HG03095 (cell line): ENCODE data around the gene XRN1.

Experiments used
- ATAC-seq: cut with Tn5 transposase; IDR thresholded peaks from one replicate; pipeline ENCODE4 v1.9.1; 2021; ENCODE audit warnings: moderate library complexity; ENCODE audit not compliant: unreplicated experiment

The XRN1 gene

DNA sequence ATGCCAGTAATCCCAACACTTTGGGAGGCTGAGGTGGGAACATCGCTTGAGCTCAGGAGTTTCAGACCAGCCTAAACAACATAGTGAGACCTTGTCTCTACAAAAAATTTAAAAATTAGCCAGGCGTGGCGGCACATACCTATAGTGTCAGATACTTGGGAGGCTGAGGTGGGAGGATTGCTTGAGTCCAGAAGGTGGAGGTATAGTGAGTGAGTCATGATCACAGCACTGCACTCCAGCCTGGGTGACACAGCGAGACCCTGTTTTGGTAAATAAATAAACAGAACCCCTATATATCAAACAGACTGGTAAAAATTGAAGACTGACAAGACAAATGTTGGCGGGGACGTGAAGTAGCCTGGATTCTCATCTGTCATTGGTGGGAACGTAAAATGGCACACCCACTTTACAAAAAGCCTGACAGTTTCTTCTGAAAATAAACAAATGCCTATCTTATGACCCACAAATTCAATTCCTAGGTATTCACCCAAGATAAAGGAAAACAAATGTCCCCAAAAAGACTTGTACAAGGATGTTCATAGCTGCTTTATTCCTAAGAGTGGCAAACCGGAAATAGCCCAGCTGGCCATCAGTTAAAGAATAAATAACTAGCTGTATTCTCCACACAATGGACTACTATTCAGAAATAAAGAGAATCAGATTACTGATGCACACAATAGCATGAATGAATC, 175.5 kb downstream of the XRN1 start:
- ATAC-seq, result no peak

DNA sequence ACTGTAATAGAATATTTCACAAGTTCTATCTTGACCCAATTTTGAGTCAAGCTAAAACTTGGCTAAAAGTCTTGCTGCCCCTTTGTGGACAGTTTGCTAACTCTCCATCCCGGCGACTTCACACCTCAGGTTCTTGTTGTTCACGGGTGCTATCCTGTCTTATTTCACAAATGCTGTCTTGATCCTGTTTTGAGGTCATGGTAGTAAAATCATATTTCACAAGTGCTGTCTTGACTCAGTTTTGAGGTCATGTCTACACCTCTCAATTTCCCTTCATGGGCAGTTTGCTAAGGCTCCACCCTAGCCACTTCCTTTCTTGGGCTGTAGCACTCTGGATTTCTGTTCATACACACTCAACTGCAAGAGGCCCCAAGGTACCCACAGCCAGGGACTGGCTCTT, 177.4 kb downstream of the XRN1 start:
- no peak for ATAC-seq

DNA sequence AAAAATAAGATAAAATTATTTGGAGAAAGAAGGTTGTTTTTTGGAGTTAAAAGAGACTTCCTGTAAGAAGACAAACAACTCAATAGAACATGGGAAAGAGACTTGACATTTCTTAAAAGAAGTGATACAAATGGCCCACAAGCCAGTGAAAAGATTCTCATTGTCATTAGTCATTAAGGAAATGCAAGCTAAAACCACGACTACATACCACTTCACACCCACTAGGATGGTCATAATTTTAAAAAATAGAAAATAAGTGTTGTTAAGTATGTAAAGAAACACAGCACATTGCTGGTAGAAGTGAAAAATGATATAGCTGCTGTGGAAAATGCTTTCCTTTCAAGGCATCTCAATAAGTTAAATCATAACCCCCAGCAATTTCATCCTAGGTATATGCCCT, 178.1 kb downstream of the XRN1 start:
- no peak for ATAC-seq

DNA sequence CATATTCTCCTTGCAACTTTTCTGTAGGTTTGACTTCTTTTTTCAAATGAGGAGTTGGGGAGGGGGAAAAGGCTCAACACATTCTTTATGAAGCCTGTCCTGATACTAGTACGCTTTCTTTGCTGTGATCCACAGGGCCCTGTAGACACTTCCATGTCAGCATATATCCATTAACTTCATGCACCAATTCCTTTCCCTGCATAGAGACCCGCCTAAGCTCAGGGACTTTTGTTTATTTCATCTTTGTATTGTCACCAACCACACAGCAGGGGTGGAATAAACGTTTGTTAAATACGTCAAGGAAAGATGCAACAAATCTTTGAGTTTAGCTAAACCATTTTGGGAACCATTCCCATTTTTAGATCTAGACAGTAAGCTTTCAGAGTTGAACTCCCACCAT, 179.4 kb downstream of the XRN1 start:
- ATAC-seq, result no peak

DNA sequence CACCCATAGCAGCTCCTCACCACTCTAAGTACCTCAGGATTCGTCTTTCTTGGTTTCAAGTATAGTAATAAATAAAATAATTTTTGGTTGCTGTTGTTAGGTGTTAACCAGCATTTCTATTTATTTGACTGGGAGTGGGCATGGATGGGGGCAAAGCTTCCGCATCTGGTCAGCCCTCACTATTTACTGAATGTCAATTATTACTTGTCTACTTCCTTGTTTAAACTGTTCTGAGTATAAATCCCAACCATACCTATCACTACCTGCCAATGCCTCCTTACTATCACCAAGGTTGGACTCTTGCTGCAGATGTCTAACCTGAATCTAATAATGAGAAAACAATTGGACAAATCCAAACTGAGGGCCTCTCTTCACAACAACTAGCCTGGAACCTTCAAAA, 180.6 kb downstream of the XRN1 start:
- ATAC-seq, result no peak

DNA sequence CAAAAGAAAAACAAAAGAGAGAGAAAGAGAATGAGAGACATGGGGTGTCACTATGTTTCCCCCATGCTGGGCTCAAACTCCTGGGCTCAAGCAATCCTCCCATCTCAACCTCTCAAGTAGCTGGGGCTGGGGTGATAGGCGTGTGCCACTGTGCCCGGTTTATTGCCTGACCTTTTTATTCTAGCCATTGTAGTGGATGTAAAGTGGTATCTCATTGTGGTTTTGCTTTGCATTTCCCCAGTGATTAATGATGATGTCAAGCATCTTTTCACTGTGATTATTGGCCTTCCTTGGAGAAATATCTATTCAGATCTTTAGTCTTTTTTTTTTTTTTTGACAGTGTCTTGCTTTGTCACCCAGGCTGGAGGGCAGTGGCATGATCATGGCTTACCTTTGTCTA, 184.7 kb downstream of the XRN1 start:
- no peak for ATAC-seq

DNA sequence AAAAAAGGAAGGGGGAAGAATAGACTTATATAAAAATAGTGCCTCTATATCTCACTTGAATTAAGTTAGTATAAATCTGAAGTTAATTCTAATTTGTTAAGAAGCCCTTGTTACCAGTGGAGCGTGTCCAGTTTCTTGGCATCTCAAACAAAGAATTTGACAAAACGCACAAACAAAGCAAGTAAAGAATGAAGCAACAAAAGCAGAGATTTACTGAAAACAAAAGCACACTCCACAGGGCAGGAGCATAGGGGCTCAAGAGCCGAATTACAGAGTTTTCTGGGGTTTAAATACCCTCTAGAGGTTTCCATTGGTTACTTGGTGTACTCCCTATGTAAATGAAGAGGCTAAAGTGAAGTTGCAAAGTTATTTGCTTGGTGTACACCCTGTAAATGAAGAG, 188.5 kb downstream of the XRN1 start:
- ATAC-seq, result no peak

DNA sequence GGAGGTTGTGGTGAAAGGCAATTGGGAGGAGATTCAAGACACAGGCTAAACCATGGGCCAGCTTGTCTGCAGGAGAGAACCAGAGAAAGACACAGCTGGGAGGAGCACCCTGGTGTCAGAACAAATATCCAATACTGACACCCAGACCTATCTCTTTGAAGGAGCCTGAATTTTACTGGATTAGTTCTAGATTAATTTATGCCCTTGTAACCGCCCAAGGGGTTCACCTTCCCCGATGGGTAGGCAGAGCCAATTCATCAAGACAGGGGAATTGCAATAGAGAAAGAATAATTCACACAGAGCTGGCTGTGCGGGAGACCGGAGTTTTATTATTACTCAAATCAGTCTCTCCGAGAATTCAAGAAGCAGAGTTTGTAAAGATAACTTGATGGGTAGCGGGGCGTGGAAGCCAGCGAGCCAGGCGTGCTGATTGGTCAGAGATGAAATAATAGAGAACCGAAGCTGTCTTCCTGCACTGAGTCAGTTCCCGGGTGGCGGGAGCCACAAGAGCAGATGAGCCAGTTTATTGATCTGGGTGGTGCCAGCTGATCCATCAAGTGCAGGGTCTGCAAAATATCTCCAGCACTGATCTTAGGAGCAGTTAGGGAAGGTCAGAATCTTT, 191.0 kb downstream of the XRN1 start:
- no peak for ATAC-seq
